HCT116 (cell line): ENCODE results near the gene TMEM117. TPM values are rescaled to one million over a fixed set of nuclear protein-coding genes. Genes with fewer than 3 reads are reported as not detected.

Experiments
- ATAC-seq: fragments of 200-7000 bp; cut with Tn5 transposase; 2 replicates; pipeline ENCODE4 v1.9.1; 2020; ENCODE audit warnings: mild to moderate bottlenecking, moderate library complexity
- BruUV-seq: library from RNA; stranded (reverse); fragments of 400-500 nt; replicated peaks from 2 replicates; lab custom pipeline; 2021; lab: Mats Ljungman, UMichigan
- CTCF ChIA-PET: fragments of 300-600 bp; sonication (Branson Sonifier 250); formaldehyde crosslinking; loops from one replicate; lab custom pipeline; 2021; ENCODE audit warnings: antibody characterized with exemption; lab: Charles Lee
- POLR2A ChIA-PET: fragments of 300-600, 350-600 bp; sonication (Branson Sonifier 250); formaldehyde crosslinking; loops from one replicate; lab custom pipeline; 2021; ENCODE audit warnings: antibody characterized with exemption; lab: Charles Lee
- RAD21 ChIA-PET, 2 experiments: fragments of 300-600 bp; sonication (Branson Sonifier 250); formaldehyde crosslinking; loops; one replicate each; lab custom pipeline; 2023; ENCODE audit warnings: low total read pairs in 2 of 2; ENCODE audit not compliant: uncharacterized antibody in 2 of 2, unreplicated experiment in 2 of 2, low non-redundant PET in 1 of 2; lab: Charles Lee
- DNase-seq: peaks from one replicate; pipeline ENCODE4 v3.0.0-alpha.2; 2010; ENCODE audit warnings: low read depth, low spot score
- H2AFZ ChIP-seq: fragments of 200-600 bp; shearing (Covaris generic), sonication (generic); 2 replicates; pipeline ENCODE4 v1.6.1; 2017; ENCODE audit warnings: low read depth, mixed run types, mixed read lengths, antibody characterized with exemption, low read length; ENCODE audit not compliant: poor library complexity, severe bottlenecking
- H3K27ac ChIP-seq: 2 replicates; pipeline ENCODE4 v1.5.1; 2012; ENCODE audit warnings: low read depth, low read length
- H3K27me3 ChIP-seq: fragments of 200-600 bp; sonication (generic); 2 replicates; pipeline ENCODE4 v1.6.1; 2016; ENCODE audit warnings: mixed run types, low read length, mixed read lengths; ENCODE audit not compliant: insufficient read depth
- H3K36me3 ChIP-seq, 2 experiments: fragments of 200-500 bp in 1 of 2; fragments of 200-600 bp in 1 of 2; sonication (Bioruptor generic) in 1 of 2; sonication (generic) in 1 of 2; 2 replicates each; pipeline versions ENCODE4 v1.5.1 to v1.6.1; 2014 to 2016; ENCODE audit warnings: low read length in 2 of 2, inconsistent platforms in 1 of 2, mixed read lengths in 1 of 2, mixed run types in 1 of 2; ENCODE audit not compliant: insufficient read depth in 2 of 2, control insufficient read depth in 1 of 2
- H3K4me1 ChIP-seq, 2 experiments: fragments of 200-600 bp in 1 of 2; sonication (generic) in 1 of 2; 2 replicates each; pipeline versions ENCODE4 v1.5.1 to v1.6.1; 2012 to 2017; ENCODE audit warnings: low read length in 2 of 2, inconsistent platforms in 1 of 2, mild to moderate bottlenecking in 1 of 2, mixed read lengths in 1 of 2, mixed run types in 1 of 2, moderate library complexity in 1 of 2; ENCODE audit not compliant: insufficient read depth in 2 of 2, control insufficient read depth in 1 of 2
- H3K4me2 ChIP-seq: fragments of 200-600 bp; sonication (generic); 2 replicates; pipeline ENCODE4 v1.6.1; 2017; ENCODE audit warnings: mixed run types, low read length, mixed read lengths
- H3K4me3 ChIP-seq, 2 experiments: fragments of 200-600 bp in 1 of 2; sonication (generic) in 1 of 2; replicated peaks in 1 of 2; 2 replicates each; pipeline ENCODE4 v1.5.1; 2011 to 2016; ENCODE audit warnings: low read length in 2 of 2, control low read depth in 1 of 2, low read depth in 1 of 2, mild to moderate bottlenecking in 1 of 2, mixed read lengths in 1 of 2, mixed run types in 1 of 2
- H3K79me2 ChIP-seq: fragments of 200-600 bp; sonication (generic); 2 replicates; pipeline ENCODE4 v1.6.1; 2017; ENCODE audit warnings: mild to moderate bottlenecking, mixed run types, low read length, moderate library complexity, mixed read lengths; ENCODE audit not compliant: insufficient read depth
- H3K9ac ChIP-seq: fragments of 200-600 bp; sonication (generic); 2 replicates; pipeline ENCODE4 v1.6.1; 2016; ENCODE audit warnings: low read length, mixed read lengths
- H3K9me2 ChIP-seq: fragments of 200-600 bp; sonication (generic), shearing (Covaris generic); 2 replicates; pipeline ENCODE4 v1.6.1; 2017; ENCODE audit warnings: mixed run types, mild to moderate bottlenecking, moderate library complexity; ENCODE audit not compliant: insufficient read depth
- H3K9me3 ChIP-seq, 2 experiments: fragments of 200-500 bp in 1 of 2; fragments of 200-600 bp in 1 of 2; sonication (Bioruptor generic) in 1 of 2; sonication (generic) in 1 of 2; 2 replicates each; pipeline ENCODE4 v1.6.1; 2014 to 2017; ENCODE audit warnings: low read length in 2 of 2, mixed read lengths in 2 of 2, inconsistent platforms in 1 of 2, low read depth in 1 of 2, mild to moderate bottlenecking in 1 of 2, mixed run types in 1 of 2, moderate library complexity in 1 of 2; ENCODE audit not compliant: control insufficient read depth in 1 of 2, insufficient read depth in 1 of 2
- H4K20me1 ChIP-seq: fragments of 200-600 bp; sonication (generic), shearing (Covaris generic); 2 replicates; pipeline ENCODE4 v1.6.1; 2017; ENCODE audit warnings: mixed run types, mild to moderate bottlenecking, moderate library complexity; ENCODE audit not compliant: insufficient read depth
- ATF3 ChIP-seq: IDR thresholded peaks from 2 replicates; pipeline ENCODE4 v1.6.1; 2012
- CBX3 ChIP-seq: IDR thresholded peaks from 2 replicates; pipeline ENCODE4 v1.6.1; 2012; ENCODE audit warnings: low read depth
- CEBPB ChIP-seq: IDR thresholded peaks from 2 replicates; pipeline ENCODE4 v1.6.1; 2012; ENCODE audit warnings: low read depth
- CTCF ChIP-seq, 3 experiments: fragments of 200-600 bp in 1 of 3; sonication (generic) in 1 of 3; IDR thresholded peaks in 2 of 3; conservative IDR thresholded peaks in 1 of 3; 2 replicates each; pipeline ENCODE4 v1.5.1; 2012 to 2017; ENCODE audit warnings: low read depth in 2 of 3, low read length in 2 of 3, antibody characterized with exemption in 1 of 3, borderline replicate concordance in 1 of 3, control low read depth in 1 of 3, mild to moderate bottlenecking in 1 of 3, mixed read lengths in 1 of 3, mixed run types in 1 of 3, moderate library complexity in 1 of 3; ENCODE audit not compliant: insufficient read depth in 1 of 3
- EGR1 ChIP-seq: IDR thresholded peaks from 2 replicates; pipeline ENCODE4 v1.6.1; 2012; ENCODE audit warnings: low read depth
- ELF1 ChIP-seq: IDR thresholded peaks from 2 replicates; pipeline ENCODE4 v1.6.1; 2012; ENCODE audit warnings: low read depth, borderline replicate concordance
- EZH2 ChIP-seq: fragments of 200-600 bp; sonication (generic); IDR thresholded peaks from 2 replicates; pipeline ENCODE4 v1.6.1; 2017; ENCODE audit warnings: antibody characterized with exemption, mixed run types
- JUND ChIP-seq: IDR thresholded peaks from 2 replicates; pipeline ENCODE4 v1.6.1; 2012
- MAX ChIP-seq: IDR thresholded peaks from 2 replicates; pipeline ENCODE4 v1.6.1; 2012
- POLR2A ChIP-seq: IDR thresholded peaks from 2 replicates; pipeline ENCODE4 v1.7.0; 2011; ENCODE audit warnings: borderline replicate concordance; ENCODE audit not compliant: insufficient read depth, insufficient read length; ENCODE audit errors: extremely low read depth
- POLR2AphosphoS5 ChIP-seq: IDR thresholded peaks from 2 replicates; pipeline ENCODE4 v1.6.1; 2011; ENCODE audit warnings: mild to moderate bottlenecking, low read depth, low read length, moderate library complexity
- RAD21 ChIP-seq: IDR thresholded peaks from 2 replicates; pipeline ENCODE4 v1.6.1; 2012; ENCODE audit warnings: low read depth, mild to moderate bottlenecking
- REST ChIP-seq: IDR thresholded peaks from 2 replicates; pipeline ENCODE4 v1.6.1; 2012; ENCODE audit warnings: low read depth
- SIN3A ChIP-seq: IDR thresholded peaks from 2 replicates; pipeline ENCODE4 v1.6.1; 2012; ENCODE audit warnings: low read depth
- SRF ChIP-seq: IDR thresholded peaks from 2 replicates; pipeline ENCODE4 v1.6.1; 2012; ENCODE audit warnings: low read depth
- TCF7L2 ChIP-seq: IDR thresholded peaks from 2 replicates; pipeline ENCODE4 v1.7.0; 2011; ENCODE audit warnings: borderline replicate concordance, inconsistent platforms; ENCODE audit not compliant: insufficient read depth, insufficient read length; ENCODE audit errors: extremely low read depth
- YY1 ChIP-seq: IDR thresholded peaks from 2 replicates; pipeline ENCODE4 v1.6.1; 2011; ENCODE audit warnings: low read length, low read depth, moderate library complexity, mild to moderate bottlenecking; ENCODE audit not compliant: insufficient replicate concordance; ENCODE audit errors: extremely low read depth
- ZFX ChIP-seq: fragments of 450-650 bp; IDR thresholded peaks from 2 replicates; pipeline ENCODE4 v1.6.1; 2017
- intact Hi-C: fragments of 100-400 bp; cut with micrococcal nuclease; formaldehyde crosslinking; loops from 2 replicates; pipeline ENCODE4 v1.10.0; 2022
- total RNA-seq: library from RNA; stranded (reverse); gene quantifications from one replicate; pipeline ENCODE4 v1.2.1, GENCODE V29; 2021; ENCODE audit not compliant: unreplicated experiment

Gene TMEM117
- total RNA-seq, 1 experiment from 2014 or later, result 3.6 TPM

- ChIA-PET CTCF (no interaction called here), RAD21 (no interaction called here)
- BruUV-seq, result no TSS peak
- TF ChIP-seq ATF3, result no peak
- TF ChIP-seq POLR2AphosphoS5, result no peak
- TF ChIP-seq MAX, result no peak
- no peak for TF ChIP-seq RAD21
- TF ChIP-seq CTCF (IDR thresholded peaks at IDR 0.05 in 2 of 3, conservative IDR thresholded peaks at IDR 0.05 in 1 of 3; ENCODE audit: borderline replicate concordance in 1 of 3, insufficient read depth in 1 of 3, low read depth in 2 of 3, low read length in 2 of 3), result no peak
- TF ChIP-seq YY1, result no peak
- no peak for TF ChIP-seq TCF7L2
- no peak for TF ChIP-seq POLR2A
- TF ChIP-seq SRF, result no peak
- no peak for TF ChIP-seq REST
- no peak for TF ChIP-seq ZFX
- no peak for TF ChIP-seq EZH2
- no peak for TF ChIP-seq EGR1
- TF ChIP-seq ELF1, result no peak
- no peak for TF ChIP-seq SIN3A
- TF ChIP-seq CBX3, result no peak
- no peak for TF ChIP-seq CEBPB
- no peak for TF ChIP-seq JUND
- TF ChIP-seq, all 23 proteins: peak for 0
- no peak overlapping the region for H3K4me3 ChIP-seq
- H3K9ac ChIP-seq, result no peak overlapping the region
- no peaks in the 10 kb centered on the region for H3K9me2 ChIP-seq
- no peak overlapping the region for H3K4me2 ChIP-seq
- no peaks in the 10 kb centered on the region for H3K27me3 ChIP-seq
- H3K27ac ChIP-seq, result no peak overlapping the region
- H3K36me3 ChIP-seq, result no peaks in the 10 kb centered on the region
- no peak for ATAC-seq
- DNase-seq, result no peak
- no peaks in the 10 kb centered on the region for H3K79me2 ChIP-seq
- POLR2A ChIA-PET, result no interaction called here
- no peaks in the 10 kb centered on the region for H3K4me1 ChIP-seq
- intact Hi-C loops, result no loop called here
- H2AFZ ChIP-seq, result no peak overlapping the region
- H4K20me1 ChIP-seq, result no peaks in the 10 kb centered on the region
- H3K9me3 ChIP-seq, result no peaks in the 10 kb centered on the region
Observed at GRCh38 chr12:44259890-44260289, 424.0 kb downstream of the TMEM117 start.
